HG03103 (cell line): ENCODE results near the gene PTRH1.

Experiments used
- ATAC-seq: cut with Tn5 transposase; IDR thresholded peaks from one replicate; pipeline ENCODE4 v1.9.1; 2021; ENCODE audit warnings: low read depth; ENCODE audit not compliant: unreplicated experiment

PTRH1 gene

DNA sequence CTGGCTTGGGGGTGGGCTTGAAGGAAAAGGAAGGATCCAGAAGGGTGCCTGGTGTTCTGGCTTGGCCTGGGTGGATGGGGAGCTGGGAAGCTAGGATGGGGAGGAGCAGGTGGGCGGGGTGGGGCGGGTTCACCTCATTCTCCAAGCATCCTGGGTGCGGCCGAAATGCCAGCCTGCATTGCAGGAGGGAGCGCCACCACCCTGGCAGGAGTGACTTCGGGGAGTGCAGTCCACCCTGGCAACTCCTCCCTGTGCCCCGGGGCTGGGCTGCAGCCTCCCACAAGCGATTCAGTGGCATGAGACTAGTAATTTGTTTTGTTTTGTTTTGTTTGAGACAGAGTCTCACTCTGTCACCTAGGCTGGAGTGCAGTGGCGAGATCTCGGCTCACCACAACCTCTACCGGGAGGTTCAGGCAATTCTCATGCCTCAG lies 5.9 kb upstream of the PTRH1 start:
- ATAC-seq = no peak

DNA sequence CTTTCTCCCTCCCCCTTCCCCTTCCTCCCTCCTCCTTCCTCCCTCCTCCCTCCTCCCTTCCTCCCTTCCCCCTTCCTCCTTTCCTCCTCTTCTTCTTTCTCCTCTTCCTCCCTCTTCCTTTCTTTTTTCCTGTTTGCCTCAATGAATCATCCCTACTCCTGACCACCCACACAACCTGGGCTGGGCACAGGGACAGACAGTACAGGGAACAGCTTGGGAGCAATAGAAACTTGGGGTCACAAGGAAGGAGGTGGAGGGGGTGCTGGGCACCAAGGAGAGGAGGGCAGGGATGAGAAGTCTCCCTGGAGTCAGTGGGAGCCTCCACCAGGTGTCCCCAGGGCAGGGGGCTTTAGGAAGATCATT lies 5.4 kb upstream of the PTRH1 start:
- ATAC-seq = no peak

DNA sequence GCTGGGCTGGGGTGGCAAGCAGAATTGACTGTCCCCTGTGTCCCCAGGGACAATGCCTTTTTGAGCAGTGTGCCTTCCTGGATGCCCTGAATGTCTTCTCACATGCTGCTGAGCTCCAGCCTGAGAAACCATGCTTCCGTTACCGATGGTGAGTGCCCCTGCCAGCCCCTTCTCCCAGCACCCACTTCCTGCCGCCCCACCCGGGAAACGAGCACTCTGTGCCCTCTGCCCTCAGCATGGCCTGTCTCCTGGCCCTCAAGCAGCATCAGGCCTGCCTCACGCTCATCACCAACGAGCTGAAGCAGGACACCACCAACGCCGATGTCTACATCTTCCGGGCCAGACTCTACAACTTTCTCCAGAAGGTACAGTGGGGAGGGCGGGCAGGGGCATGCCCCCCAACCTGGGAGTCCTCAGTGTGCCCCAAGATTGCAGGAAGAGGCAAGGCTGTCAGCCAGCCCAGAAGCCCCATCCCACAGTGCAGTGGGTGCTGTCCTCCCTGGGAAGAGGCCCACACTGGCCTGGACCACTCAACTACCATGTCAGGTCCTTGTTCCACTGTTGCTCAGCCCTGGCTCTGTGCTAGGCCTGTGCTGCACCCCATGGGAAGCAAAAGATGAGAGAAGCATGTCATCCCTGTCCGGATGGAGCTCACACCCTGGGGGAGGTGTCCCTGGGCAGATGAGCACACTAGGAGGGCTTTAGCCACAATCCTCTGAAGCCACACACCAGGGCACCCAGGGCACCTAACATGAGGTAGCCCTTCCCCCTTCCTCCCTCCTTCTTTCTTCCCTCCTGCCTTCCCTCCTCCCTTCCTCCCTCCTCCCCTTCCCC lies 4.8 kb upstream of the PTRH1 start:
- no peak for ATAC-seq

DNA sequence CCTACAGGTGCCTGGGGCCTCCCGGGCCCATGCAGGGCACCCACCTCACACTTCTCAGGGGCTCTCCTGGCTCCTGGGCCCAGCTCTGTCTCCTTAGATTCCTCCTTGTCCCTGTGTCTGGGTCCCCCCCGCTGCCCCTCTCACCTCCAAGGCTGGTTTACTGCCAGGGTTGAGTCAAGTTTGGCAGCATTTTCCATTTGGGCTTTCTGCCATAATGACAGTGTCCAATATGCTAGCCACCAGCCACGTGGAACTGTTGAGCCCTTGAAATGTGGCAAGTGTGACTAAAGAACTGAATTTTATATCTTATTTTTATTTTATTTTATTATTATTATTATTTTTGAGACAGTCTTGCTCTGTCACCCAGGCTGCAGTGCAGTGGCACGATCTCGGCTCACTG lies 2.3 kb upstream of the PTRH1 start:
- no peak for ATAC-seq

DNA sequence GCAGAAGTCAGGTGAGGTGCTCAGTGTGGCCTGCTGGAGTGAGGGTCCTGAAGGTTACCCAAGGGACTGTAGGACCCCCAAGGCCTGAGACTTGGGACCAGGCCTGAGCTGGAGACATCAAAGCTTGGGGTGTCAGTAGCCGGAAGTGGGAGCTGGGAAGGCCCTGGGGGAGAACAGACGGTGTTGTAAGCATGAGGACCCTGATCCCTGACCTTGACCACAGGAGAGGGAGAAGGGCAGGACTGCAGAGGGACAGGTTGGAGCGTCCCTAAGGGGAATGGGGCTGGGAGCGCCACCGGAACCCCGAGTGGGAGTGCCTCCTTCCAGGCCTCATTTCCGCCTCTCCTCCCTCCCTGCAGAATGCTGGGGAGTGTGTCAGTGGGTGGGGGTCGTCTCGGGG lies 949 bp upstream of the PTRH1 start:
- ATAC-seq = no peak

DNA sequence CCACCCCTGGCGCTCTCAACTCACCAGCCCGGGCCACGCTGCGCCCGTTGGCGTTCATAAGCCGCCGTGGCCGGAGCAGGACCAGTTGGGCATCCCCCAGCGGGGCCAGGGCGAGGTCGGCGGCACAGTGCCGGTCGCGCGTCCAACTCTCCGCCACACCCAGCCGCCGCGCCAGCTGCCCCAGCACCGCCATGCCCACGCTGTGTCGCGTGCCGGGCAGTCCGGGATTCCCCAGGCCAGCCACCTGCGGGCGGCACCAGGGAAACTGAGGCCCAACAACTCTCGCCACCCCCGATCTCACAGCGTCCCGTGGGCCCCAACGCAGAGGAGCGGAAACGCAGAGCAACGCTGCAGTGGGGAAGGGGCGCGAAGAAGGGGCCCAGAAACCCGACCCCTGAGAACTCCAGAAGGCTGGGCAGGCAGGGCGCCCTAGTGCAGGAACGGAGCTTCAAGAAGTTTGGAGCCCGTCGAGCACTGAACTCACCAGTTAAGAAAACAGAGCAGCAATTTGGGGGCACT lies 453 bp downstream of the PTRH1 start:
- no peak for ATAC-seq

DNA sequence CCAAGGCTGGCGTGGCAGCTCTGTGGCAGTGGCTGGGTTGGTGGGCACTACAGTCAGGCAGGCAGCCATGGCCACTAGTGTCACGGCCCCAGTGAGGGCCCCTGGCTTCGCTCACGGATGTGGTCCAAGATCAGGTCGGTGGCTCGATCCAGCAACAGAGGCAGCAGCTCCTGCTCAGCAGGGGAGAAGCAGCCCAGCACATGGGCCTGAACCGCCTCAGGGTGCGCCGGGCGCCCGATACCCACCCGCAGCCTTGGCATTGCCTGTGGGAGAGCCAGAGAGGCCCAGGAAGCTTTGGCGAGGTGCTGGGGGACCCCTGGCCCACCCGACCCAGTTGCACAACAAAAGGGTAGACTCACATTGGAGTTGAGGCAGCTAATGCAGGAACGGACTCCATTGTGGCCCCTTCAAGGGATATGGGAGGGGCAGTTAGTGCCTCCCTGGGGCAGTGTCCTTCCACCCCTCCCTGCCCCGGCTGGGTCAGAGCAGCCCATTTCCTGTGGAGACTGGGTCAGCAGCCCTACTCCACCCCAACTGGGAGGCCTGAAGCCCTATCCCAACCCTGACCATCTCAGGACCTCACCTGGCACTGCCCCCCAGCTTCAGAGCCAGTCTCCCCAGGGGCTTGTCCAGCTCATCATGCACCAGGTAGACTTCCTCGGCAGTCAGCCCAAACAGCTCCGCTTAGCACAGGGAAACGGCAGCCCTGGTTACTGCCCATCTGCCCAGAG lies 1.3 kb downstream of the PTRH1 start:
- no peak for ATAC-seq

DNA sequence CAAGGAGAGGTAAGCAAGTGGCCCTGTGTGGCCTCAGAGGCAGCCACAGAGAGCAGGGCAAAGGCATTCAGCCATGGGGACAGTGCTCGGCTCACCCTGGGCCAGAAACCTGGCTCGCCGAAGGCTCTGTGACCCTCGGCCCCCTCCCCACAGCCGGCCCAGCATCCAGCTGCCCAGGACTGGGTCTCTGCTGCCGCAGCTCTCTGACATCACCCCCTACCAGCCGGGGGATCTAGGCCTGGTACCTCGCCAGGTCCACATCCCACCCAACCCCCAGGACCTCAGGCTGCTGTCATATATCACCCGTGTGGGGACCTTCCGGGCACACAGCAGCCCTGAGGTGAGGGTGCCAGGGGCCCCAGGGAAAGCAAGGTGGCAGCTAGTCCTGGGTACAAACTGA lies 2.6 kb downstream of the PTRH1 start:
- ATAC-seq = no peak

DNA sequence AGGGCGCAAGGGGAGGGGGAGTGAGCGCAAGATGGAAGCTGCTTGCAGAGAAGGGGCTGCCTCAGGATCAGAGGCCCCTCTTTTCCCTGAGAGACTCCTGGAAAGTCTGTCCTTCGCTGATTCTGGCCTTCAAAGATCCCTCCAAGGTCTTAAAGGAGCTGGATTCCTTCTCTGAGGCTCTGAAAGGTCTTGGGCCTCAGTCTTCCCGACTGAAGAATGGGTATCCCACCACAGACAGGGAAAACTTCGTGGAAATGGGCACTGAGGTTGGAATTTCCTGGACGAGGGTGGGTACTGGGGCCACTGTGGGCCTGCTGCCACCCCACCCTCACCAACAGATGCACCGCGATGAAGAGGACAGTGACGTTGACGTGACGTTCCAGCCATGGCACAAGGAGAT lies 3.1 kb downstream of the PTRH1 start:
- no peak for ATAC-seq

DNA sequence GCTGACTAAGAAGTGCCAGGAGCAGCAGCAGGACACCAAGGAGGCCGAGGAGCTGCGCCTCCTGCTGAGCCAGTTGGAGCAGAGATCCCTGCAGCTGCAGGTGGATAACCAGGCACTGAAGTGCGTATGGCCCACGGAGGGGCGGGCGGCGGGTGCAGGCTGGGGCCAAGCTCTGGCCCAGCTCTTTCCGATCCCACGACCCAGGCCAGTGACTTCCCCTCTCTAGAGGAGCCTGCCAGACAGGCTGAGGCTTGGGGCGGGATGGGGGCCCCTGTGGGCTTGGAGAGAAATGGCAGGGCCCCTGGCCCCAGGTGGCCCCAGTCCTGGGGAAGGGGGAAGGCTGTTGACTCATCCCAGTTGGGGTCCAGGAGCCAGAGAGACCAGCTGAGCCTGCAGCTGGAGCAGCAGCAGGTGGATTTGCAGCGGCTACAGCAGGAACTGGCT lies 3.6 kb downstream of the PTRH1 start:
- ATAC-seq = no peak

DNA sequence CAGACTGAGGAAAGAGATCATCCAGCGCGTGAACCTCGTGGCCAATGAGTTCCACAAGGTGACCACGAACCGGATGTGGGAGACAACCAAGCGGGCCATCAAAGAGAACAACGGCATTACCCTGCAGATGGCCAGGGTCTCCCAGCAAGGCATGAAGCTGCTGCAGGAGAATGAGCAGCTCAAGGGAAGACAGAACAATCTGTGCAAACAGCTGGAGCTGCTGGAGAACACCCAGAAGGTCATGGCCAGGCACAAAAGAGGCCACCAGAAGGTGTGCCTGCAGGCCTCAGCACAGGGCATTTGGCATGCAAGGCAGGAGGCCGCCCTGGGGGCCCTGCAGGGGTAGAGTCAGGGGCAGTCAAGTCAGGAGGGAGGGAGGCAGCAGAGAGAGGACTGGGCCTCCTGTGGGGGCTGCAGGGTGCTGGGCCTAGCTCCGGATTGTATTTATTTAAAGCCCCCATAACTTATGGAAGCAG lies 4.2 kb downstream of the PTRH1 start:
- no peak for ATAC-seq

DNA sequence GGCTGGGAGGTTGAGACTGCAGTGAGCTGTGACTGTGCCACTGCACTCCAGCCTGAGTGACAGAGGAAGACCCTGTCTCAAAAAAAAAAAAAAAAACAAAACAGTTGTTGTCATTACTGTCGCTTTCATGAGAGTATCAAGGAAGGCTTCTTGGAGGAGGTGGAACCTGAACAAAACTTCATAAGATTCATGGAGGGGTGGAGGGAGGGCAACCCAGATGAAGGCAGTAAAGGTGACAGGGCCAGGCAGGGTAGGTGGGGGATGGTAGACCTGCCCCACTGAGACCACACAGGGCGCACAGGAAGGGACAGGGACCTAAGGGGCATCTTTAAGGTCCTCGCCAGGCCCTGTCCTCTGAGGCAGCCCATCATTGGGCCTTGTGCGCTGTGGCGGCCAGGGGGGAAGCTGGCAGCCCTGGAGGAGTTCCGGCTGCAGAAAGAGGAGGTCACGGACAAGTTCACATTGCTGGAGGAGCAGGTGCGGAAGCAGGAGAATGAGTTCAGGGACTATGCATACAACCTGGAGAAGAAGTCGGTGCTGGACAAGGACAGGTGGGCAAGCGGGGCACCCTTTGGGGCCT lies 5.2 kb downstream of the PTRH1 start:
- no peak for ATAC-seq

DNA sequence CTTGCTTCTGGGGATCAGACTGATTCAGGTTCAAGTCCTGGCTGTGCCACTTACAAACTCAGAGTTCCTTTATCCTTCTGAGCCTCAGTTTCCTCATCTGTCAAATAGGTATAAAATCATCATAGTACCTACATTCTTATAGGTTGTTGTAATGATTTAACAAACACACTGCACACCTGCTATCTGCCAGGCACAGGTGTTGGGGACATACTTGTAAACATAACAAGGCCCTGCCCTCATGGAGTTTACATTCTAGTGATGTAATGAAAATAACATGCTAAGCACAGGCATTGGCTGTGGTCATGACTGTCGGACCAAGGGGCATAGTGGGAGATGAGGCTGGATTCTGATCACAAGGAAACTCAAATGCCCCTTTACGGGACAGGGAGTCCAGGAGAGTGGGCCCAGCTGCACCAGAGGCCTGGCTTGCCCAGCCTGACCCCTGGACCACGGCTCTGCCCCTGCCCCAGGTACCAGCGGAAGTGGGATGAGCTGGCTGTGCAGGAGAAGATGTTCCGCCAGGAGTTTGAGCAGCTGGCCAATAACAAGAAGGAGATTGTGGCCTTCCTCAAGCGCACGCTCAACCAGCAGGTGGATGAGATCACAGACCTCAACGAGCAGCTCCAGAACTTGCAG lies 6.4 kb downstream of the PTRH1 start:
- ATAC-seq = no peak

DNA sequence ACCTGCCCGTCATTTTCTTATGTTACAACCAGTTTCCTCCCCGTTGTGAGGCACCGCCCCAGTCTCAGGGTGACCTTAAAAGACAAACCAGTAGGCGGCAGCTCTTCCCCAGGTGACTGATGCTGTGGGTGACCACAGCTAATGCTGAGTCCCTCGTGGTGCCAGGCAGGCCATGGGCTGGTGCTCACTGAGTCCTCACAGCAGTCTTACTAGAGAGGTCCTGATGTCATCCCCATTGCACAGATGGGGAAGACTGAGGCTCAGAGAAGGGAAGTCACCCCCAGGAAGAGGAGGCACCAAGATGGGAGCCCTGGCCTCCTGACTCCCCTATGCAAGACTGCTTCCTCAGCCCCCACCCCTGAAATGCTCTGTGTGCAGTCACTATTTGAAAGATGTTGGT lies 7.7 kb downstream of the PTRH1 start:
- ATAC-seq = no peak

DNA sequence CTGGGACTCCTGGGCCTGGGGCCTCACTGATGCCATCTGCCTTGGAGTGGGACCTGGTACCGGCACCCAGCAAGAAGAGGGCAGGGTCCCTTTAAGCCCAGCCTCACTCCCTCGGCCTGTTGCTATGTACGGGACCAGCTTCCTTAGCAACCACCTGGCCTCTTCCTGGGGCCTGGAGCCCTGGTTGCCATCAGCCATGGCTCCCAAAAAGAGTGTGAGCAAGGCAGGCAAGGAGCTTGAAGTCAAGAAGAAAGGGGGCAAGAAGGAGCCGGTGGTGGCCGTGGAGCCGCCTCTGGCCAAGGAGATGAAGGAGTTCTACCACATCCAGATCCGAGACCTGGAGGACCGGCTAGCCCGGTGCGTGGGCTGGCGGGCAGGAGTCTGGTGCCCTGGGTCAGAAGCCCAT lies 8.6 kb downstream of the PTRH1 start, which contains the start of gene CFAP157:
Gene CFAP157, plus strand, starts transcription at position 153 of the 406 bp plus-strand sequence. Its CDS starts 44 bp downstream, at position 197.
- ATAC-seq = no peak

DNA sequence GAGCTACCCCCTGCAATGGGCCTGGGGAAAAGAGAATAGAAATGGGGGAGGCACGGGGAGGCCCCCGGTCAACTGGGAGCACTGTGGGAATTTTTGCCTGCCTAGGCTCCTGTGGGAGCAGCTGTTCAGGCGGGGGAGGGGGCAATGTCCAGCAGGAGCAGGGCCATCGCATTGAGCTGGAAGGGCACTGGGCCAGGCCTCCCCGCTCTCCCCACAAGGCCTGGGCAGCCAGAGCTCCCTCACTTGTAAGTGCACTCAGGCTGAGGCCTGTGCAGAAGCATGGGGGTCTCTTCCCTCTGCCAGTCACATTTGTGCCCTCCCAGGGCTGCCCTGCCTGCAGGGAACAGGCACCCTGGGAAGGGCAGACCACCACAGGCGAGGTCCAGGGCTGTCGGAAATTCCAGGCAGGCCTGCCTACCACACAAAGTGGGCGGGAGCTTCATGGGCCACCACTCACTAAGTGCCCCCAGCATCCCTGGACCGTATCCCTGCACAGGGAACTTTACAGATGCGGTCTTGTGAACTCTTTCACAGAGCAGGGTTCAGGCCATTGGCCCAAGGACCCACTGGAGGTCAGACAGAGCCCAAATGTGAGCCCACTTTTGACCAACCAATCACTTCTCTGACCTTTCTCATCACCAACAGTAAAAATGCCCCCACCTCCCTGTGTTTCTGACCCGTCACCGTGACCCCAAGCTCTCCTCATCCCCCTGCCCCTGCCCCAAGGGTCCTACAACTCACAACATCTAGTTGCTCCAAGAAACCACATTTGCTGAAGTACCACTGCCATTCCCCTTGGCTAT lies 9.7 kb downstream of the PTRH1 start:
- no peak for ATAC-seq

DNA sequence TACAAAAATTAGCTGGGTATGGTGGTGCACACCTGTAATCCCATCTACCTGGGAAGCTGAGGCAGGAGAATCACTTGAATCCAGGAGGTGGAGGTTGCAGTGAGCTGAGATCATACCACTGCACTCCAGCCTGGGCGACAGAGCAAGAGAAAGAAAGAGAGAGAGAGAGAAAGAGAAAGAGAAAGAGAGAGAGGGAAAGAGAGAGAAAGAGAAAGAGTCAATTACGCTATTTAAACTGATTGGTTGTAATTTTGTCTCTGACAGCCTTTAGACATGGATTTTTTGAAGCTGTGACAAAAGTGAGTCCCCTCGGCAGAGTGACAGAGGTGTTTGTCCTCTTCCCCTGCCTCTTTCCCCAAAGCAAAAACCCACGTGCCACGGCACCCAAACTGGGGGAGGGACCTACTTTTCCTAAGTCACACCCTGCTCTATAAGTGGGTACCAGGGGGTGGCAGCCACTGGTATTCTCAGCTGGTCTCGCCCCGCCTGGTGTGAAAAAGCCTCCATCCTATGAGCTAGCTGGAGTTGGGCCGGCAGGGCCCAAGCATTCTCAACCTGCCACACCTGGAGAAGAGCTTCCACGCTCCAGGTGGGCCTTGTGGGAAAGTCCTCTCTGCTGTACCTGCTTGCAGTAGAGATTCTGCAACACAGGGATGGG lies 12.0 kb downstream of the PTRH1 start:
- ATAC-seq = no peak

DNA sequence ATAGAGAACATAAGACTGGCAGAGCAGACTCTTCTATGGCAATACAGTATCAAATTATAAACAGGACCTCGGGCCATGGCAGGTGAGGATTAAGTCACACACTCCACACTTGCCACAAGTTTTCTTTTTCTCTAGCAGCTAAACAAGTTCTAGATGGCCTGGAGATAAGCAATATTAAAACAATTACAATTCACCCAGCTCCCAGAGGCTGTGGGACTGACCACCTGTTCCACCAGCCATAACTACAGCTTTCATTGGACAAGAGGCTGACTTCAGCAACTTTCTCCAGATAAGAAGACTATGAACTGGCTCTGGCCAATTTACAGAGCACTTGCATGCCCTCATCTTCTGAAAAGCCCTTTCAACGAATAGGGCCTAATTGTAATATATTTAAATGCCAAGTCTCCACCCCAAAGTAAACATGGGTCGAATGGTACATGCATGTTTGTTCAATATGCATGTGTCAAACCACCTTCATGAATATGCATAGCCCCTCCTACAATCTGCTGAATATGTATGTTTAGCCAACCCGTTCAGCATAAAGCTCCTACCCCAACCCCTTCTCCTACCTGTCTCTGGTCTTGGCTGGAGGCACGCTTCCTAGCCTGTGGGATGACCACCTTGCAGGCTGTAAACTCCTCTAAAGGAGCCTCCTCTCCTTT lies 14.7 kb downstream of the PTRH1 start:
- no peak for ATAC-seq

DNA sequence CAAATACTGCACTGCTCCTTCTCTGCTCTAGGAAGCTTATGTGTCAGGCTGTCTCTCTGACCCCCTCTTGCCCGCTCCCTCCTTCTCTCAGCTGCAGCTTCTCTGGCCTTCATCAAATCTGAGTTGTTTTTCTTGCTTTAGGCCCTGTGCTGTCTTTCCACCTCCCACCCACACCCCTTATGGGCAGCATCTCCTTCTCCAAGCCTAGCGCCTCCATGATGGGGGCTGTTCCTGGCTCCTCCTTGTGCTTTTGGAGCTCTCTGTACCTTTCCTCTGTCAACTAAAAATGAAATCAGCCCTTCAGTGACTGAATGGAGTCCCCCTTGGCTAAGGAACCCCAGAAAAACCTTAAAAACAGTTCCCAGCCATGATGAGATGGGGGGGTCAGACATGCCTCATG lies 15.3 kb downstream of the PTRH1 start:
- no peak for ATAC-seq
